Liver (tissue), 9 donors: Measurements from ENCODE around the gene MPZL2. TPM values are rescaled to one million over a fixed set of nuclear protein-coding genes. Genes with fewer than 3 reads are reported as not detected.

Experiments
- DNase-seq: peaks from one replicate; pipeline ENCODE4 v3.0.0-alpha.2; 2017; ENCODE audit warnings: low spot score
- H3K27ac ChIP-seq, 2 donors: one replicate each; pipeline ENCODE4 v1.7.0; 2013; ENCODE audit warnings: inconsistent platforms in 2 of 2, low read length in 2 of 2, control low read depth in 1 of 2, low read depth in 1 of 2, mild to moderate bottlenecking in 1 of 2
- H3K27me3 ChIP-seq, 4 donors: one replicate each; pipeline versions ENCODE4 v1.6.1 to v1.7.0; 2013; ENCODE audit warnings: low read length in 3 of 4, inconsistent platforms in 1 of 4, mild to moderate bottlenecking in 1 of 4, moderate library complexity in 1 of 4; ENCODE audit not compliant: control insufficient read depth in 4 of 4, insufficient read depth in 4 of 4
- H3K36me3 ChIP-seq, 4 donors: one replicate each; pipeline versions ENCODE4 v1.6.1 to v1.7.0; 2013; ENCODE audit warnings: low read length in 3 of 4, mild to moderate bottlenecking in 3 of 4, low read depth in 1 of 4, moderate library complexity in 1 of 4; ENCODE audit not compliant: control insufficient read depth in 4 of 4, insufficient read depth in 3 of 4
- H3K4me1 ChIP-seq, 4 donors: one replicate each; pipeline versions ENCODE4 v1.6.1 to v1.7.0; 2013; ENCODE audit warnings: low read length in 3 of 4, mild to moderate bottlenecking in 3 of 4, moderate library complexity in 1 of 4; ENCODE audit not compliant: control insufficient read depth in 4 of 4, insufficient read depth in 4 of 4
- H3K4me3 ChIP-seq, 3 donors: one replicate each; pipeline versions ENCODE4 v1.6.1 to v1.7.0; 2013; ENCODE audit warnings: low read length in 3 of 3, control low read depth in 1 of 3, low read depth in 1 of 3, mild to moderate bottlenecking in 1 of 3
- H3K9ac ChIP-seq, 2 donors: one replicate each; pipeline ENCODE4 v1.7.0; 2013; ENCODE audit warnings: low read length in 2 of 2, mild to moderate bottlenecking in 2 of 2, moderate library complexity in 2 of 2, control low read depth in 1 of 2, low read depth in 1 of 2
- H3K9me3 ChIP-seq, 4 donors: one replicate each; pipeline versions ENCODE4 v1.6.1 to v1.7.0; 2013; ENCODE audit warnings: low read length in 3 of 4; ENCODE audit not compliant: control insufficient read depth in 4 of 4
- ATF3 ChIP-seq: IDR thresholded peaks from 2 replicates; pipeline ENCODE4 v1.6.1; 2016; ENCODE audit warnings: antibody characterized with exemption
- EGR1 ChIP-seq, 2 donors: IDR thresholded peaks; 2 replicates each; pipeline ENCODE4 v1.6.1; 2016 to 2018; ENCODE audit warnings: antibody characterized with exemption in 2 of 2, low read depth in 2 of 2
- FOXA1 ChIP-seq: IDR thresholded peaks from 2 replicates; pipeline ENCODE4 v1.6.1; 2016; ENCODE audit warnings: antibody characterized with exemption
- FOXA2 ChIP-seq: IDR thresholded peaks from 2 replicates; pipeline ENCODE4 v1.6.1; 2016; ENCODE audit warnings: antibody characterized with exemption
- GABPA ChIP-seq, 2 donors: IDR thresholded peaks in 1 of 2; conservative IDR thresholded peaks in 1 of 2; 2 replicates each; pipeline ENCODE4 v1.6.1; 2016; ENCODE audit warnings: antibody characterized with exemption in 2 of 2, mild to moderate bottlenecking in 1 of 2, moderate library complexity in 1 of 2
- HNF4A ChIP-seq, 2 donors: conservative IDR thresholded peaks; 2 replicates each; pipeline ENCODE4 v1.6.1; 2016; ENCODE audit warnings: antibody characterized with exemption in 2 of 2, mild to moderate bottlenecking in 2 of 2
- HNF4G ChIP-seq: IDR thresholded peaks from 2 replicates; pipeline ENCODE4 v1.6.1; 2016; ENCODE audit warnings: antibody characterized with exemption
- JUND ChIP-seq, 2 donors: IDR thresholded peaks; 2 replicates each; pipeline ENCODE4 v1.6.1; 2016; ENCODE audit warnings: antibody characterized with exemption in 2 of 2
- NR2F2 ChIP-seq: IDR thresholded peaks from 2 replicates; pipeline ENCODE4 v1.6.1; 2016; ENCODE audit warnings: antibody characterized with exemption
- RAD21 ChIP-seq, 2 donors: IDR thresholded peaks; 2 replicates each; pipeline ENCODE4 v1.6.1; 2016; ENCODE audit warnings: antibody characterized with exemption in 2 of 2, mild to moderate bottlenecking in 2 of 2
- REST ChIP-seq: IDR thresholded peaks from 2 replicates; pipeline ENCODE4 v1.6.1; 2016; ENCODE audit warnings: antibody characterized with exemption, mild to moderate bottlenecking
- RXRA ChIP-seq, 2 donors: IDR thresholded peaks; 2 replicates each; pipeline ENCODE4 v1.6.1; 2017 to 2018; ENCODE audit warnings: antibody characterized with exemption in 2 of 2, mild to moderate bottlenecking in 1 of 2
- SP1 ChIP-seq: IDR thresholded peaks from 2 replicates; pipeline ENCODE4 v1.6.1; 2018; ENCODE audit warnings: antibody characterized with exemption, mild to moderate bottlenecking
- TAF1 ChIP-seq: conservative IDR thresholded peaks from 2 replicates; pipeline ENCODE4 v1.6.1; 2016; ENCODE audit warnings: antibody characterized with exemption, mild to moderate bottlenecking
- YY1 ChIP-seq: IDR thresholded peaks from 2 replicates; pipeline ENCODE4 v1.6.1; 2016; ENCODE audit warnings: antibody characterized with exemption, mild to moderate bottlenecking
- WGBS: extraction: QIAGEN DNeasy Blood & Tissue Kit; methylation state at CpG from one replicate; pipeline ENCODE4 v1.1.7; 2013; 5-methylcytosine and 5-hydroxymethylcytosine counted together
- polyA plus RNA-seq, 2 donors: library from polyadenylated mRNA; stranded (reverse) in 1 of 2; unstranded in 1 of 2; fragments of 200-250 nt in 1 of 2; fragments of >200 nt in 1 of 2; fragmentation: Nextera tagmentation in 1 of 2; extraction: Ambion mirVana in 1 of 2; gene quantifications; one replicate each; pipeline versions ENCODE4 v1.2.1 to v1.2.3, GENCODE V29; 2013 to 2015
- total RNA-seq, 2 donors: library from RNA; depleted of rRNA; stranded (reverse); fragments of >200 nt; gene quantifications; one replicate each; pipeline ENCODE4 v1.2.3, GENCODE V29; 2014
- TF ChIP-seq, protein P1 (sequence below): IDR thresholded peaks from 2 replicates; pipeline ENCODE4 v1.6.1; 2016; ENCODE audit warnings: antibody characterized with exemption
- TF ChIP-seq, protein P2 (sequence below): fragments of 150-350 bp; IDR thresholded peaks from 2 replicates; pipeline ENCODE4 v1.5.1; 2017; ENCODE audit warnings: improper control_type of control experiment, low read depth, low read length; ENCODE audit not compliant: missing input control
- TF ChIP-seq, protein P3 (sequence below): IDR thresholded peaks from 2 replicates; pipeline ENCODE4 v1.6.1; 2016; ENCODE audit warnings: antibody characterized with exemption
- donor health status: healthy.
- donor health status: healthy.
- donor health status: healthy.
- donor health status: healthy.
- donor health status: healthy.

The MPZL2 gene
- total and polyA plus RNA-seq, 4 donors, result 8.4 to 17.2 (median 11.9) TPM

DNA sequence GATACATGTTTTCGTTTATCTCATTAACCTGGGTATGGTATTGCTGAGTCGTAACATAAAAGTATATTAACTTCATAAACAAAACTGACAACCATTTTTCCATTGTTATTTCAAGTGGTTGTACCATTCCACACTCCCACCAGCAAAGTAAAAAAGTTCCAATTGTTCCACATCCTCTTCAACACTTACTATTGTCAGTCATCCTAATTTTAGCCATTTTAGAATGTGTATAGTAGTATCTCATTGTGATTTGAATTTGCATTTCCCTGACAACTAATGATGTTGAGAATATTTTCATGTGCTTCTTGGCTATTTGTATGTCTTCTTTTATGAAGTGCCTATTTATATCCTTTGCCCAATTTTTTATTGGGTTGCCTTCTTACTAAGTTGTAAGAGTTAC lies 30.0 kb upstream of the MPZL2 start:
- peaks cover 0 to 7% (median 1%) of the 10 kb centered on the region in 4 donors for H3K4me1 ChIP-seq
- no peaks in the 10 kb centered on the region for H3K9me3 ChIP-seq
- no peaks in the 10 kb centered on the region for H3K27me3 ChIP-seq
- H3K36me3 ChIP-seq, result no peaks in the 10 kb centered on the region
- DNase-seq, result no peak
- H3K4me3 ChIP-seq, result no peak overlapping the region
- H3K9ac ChIP-seq, result no peak overlapping the region
- 90% methylated on average over 2 of the region's 2 CpGs for WGBS
- H3K27ac ChIP-seq, result no peak overlapping the region
- TF ChIP-seq ATF3 (no peak), YY1 (no peak), FOXA1 (no peak), NR2F2 (no peak), EGR1 (IDR thresholded peaks at IDR 0.05; ENCODE audit: low read depth in 2 of 2) (no peak), RAD21 (IDR thresholded peaks at IDR 0.05) (no peak), HNF4G (no peak), FOXA2 (no peak), GABPA (IDR thresholded peaks at IDR 0.05 in 1 of 2, conservative IDR thresholded peaks at IDR 0.05 in 1 of 2) (no peak), REST (no peak), SP1 (no peak), RXRA (IDR thresholded peaks at IDR 0.05) (no peak), JUND (IDR thresholded peaks at IDR 0.05) (no peak), TAF1 (no peak), HNF4A (conservative IDR thresholded peaks at IDR 0.05) (no peak)
- TF ChIP-seq, protein P1, sequence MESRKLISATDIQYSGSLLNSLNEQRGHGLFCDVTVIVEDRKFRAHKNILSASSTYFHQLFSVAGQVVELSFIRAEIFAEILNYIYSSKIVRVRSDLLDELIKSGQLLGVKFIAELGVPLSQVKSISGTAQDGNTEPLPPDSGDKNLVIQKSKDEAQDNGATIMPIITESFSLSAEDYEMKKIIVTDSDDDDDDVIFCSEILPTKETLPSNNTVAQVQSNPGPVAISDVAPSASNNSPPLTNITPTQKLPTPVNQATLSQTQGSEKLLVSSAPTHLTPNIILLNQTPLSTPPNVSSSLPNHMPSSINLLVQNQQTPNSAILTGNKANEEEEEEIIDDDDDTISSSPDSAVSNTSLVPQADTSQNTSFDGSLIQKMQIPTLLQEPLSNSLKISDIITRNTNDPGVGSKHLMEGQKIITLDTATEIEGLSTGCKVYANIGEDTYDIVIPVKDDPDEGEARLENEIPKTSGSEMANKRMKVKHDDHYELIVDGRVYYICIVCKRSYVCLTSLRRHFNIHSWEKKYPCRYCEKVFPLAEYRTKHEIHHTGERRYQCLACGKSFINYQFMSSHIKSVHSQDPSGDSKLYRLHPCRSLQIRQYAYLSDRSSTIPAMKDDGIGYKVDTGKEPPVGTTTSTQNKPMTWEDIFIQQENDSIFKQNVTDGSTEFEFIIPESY, result no peak
- TF ChIP-seq, protein P2, sequence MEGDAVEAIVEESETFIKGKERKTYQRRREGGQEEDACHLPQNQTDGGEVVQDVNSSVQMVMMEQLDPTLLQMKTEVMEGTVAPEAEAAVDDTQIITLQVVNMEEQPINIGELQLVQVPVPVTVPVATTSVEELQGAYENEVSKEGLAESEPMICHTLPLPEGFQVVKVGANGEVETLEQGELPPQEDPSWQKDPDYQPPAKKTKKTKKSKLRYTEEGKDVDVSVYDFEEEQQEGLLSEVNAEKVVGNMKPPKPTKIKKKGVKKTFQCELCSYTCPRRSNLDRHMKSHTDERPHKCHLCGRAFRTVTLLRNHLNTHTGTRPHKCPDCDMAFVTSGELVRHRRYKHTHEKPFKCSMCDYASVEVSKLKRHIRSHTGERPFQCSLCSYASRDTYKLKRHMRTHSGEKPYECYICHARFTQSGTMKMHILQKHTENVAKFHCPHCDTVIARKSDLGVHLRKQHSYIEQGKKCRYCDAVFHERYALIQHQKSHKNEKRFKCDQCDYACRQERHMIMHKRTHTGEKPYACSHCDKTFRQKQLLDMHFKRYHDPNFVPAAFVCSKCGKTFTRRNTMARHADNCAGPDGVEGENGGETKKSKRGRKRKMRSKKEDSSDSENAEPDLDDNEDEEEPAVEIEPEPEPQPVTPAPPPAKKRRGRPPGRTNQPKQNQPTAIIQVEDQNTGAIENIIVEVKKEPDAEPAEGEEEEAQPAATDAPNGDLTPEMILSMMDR, result no peak
- TF ChIP-seq, protein P3, sequence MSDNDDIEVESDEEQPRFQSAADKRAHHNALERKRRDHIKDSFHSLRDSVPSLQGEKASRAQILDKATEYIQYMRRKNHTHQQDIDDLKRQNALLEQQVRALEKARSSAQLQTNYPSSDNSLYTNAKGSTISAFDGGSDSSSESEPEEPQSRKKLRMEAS, result no peak
